ENCODE data around the gene GPC6.

DNA sequence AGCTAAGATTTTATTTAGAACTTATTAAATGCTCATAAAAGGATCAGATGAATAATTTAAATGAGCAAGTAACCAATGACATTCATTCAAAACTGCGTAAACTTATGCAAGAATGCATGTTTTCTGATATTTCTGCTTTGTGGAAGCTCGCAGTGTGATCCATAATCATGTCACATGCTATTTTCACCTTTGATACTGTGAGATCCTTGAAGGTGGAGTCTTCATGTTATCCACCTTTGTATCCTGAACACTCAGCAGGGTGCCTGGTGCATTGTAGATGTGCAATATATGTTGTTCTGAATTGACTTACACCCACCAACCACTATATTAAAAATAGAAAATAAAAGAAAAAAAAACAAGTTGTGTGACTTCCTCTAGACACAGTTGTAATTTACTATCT, 919.4 kb downstream of the GPC6 start:
- no peak for TF ChIP-seq CTCF (IDR thresholded peaks at IDR 0.05; ENCODE audit: insufficient read depth, low read length)
- no peak for TF ChIP-seq POLR2AphosphoS5 (IDR thresholded peaks at IDR 0.05; ENCODE audit: low read depth)

All from HL-60 (cell line).